BLaER1 treated with 17β-estradiol and CSF1 and Interleukin-3, amounts not matched to agents 10 nM and 100 nM (cell line): ENCODE measurements around the gene ARF1.

ENCODE experiments used
- H3K27ac ChIP-seq, 11 experiments: shearing (Covaris generic); formaldehyde crosslinking; 2 replicates each; pipeline ENCODE4 v1.8.1; 2022
- H3K27me3 ChIP-seq, 11 experiments: shearing (Covaris generic); formaldehyde crosslinking; 2 replicates each; pipeline ENCODE4 v1.8.1; 2022
- H3K36me3 ChIP-seq, 11 experiments: shearing (Covaris generic); formaldehyde crosslinking; 2 replicates each; pipeline ENCODE4 v1.8.1; 2022
- H3K4me1 ChIP-seq, 10 experiments: shearing (Covaris generic); formaldehyde crosslinking; 2 replicates each; pipeline ENCODE4 v1.8.1; 2022
- H3K4me2 ChIP-seq, 11 experiments: shearing (Covaris generic); formaldehyde crosslinking; 2 replicates each; pipeline ENCODE4 v1.8.1; 2022
- H3K4me3 ChIP-seq, 10 experiments: shearing (Covaris generic); formaldehyde crosslinking; 2 replicates each; pipeline ENCODE4 v1.8.1; 2022
- H3K9ac ChIP-seq, 11 experiments: shearing (Covaris generic); formaldehyde crosslinking; 2 replicates each; pipeline ENCODE4 v1.8.1; 2022
- H3K9me3 ChIP-seq, 11 experiments: shearing (Covaris generic); formaldehyde crosslinking; replicated peaks in 1 of 11; 2 replicates each; pipeline ENCODE4 v1.8.1; 2022
- H4K20me1 ChIP-seq, 11 experiments: shearing (Covaris generic); formaldehyde crosslinking; 2 replicates each; pipeline ENCODE4 v1.8.1; 2022
- Cebpa-rat ChIP-seq, 11 experiments: shearing (Covaris generic); IDR thresholded peaks; 2 replicates each; pipeline ENCODE4 v1.8.1; 2022

The ARF1 gene

GRCh38 chr1:228145463-228146416 lies 63.2 kb downstream of the ARF1 start:
- H3K9ac ChIP-seq: peak overlapping the region in 6 of 11 experiments; percentile 55 to 92 (median 62); a peak in 6 of 22 replicates
- H3K4me1 ChIP-seq: peaks cover 79 to 98% (median 88%) of the 10 kb centered on the region in 10 experiments
- H3K9me3 ChIP-seq: no peaks in the 10 kb centered on the region
- no peaks in the 10 kb centered on the region for H3K27me3 ChIP-seq
- TF ChIP-seq Cebpa-rat (IDR thresholded peaks at IDR 0.05): no peak
- H3K4me2 ChIP-seq: peak overlapping the region in 6 of 11 experiments; percentile 96 to 100 (median 99); a peak in 8 of 22 replicates
- no peak overlapping the region for H3K4me3 ChIP-seq
- peaks cover 87 to 100% (median 98%) of the 10 kb centered on the region in 11 experiments for H4K20me1 ChIP-seq
- no peak overlapping the region; a peak in 2 of 22 replicates for H3K27ac ChIP-seq
- H3K36me3 ChIP-seq: peaks cover 29 to 76% (median 53%) of the 10 kb centered on the region in 11 experiments

- TF ChIP-seq Cebpa-rat (IDR thresholded peaks at IDR 0.05): no peak
- peaks cover 82 to 100% (median 97%) of the 10 kb centered on the region in 11 experiments for H4K20me1 ChIP-seq
These were observed 64.1 kb downstream of the ARF1 start for GRCh38 chr1:228146417-228147150.

GRCh38 chr1:228147151-228147693 lies 64.7 kb downstream of the ARF1 start:
- Histone ChIP-seq H3K9ac (peak overlapping the region in 10 of 11 experiments; percentile 16 to 70 (median 60); a peak in 15 of 22 replicates), H3K4me2 (peak overlapping the region; percentile 52 to 91 (median 75); a peak in 19 of 22 replicates), H3K9me3 (no peaks in the 10 kb centered on the region), H3K4me1 (peaks cover 77 to 98% (median 84%) of the 10 kb centered on the region in 10 experiments), H3K27ac (peak overlapping the region in 2 of 11 experiments; percentile 61 to 72; a peak in 3 of 22 replicates), H3K36me3 (peaks cover 29 to 74% (median 53%) of the 10 kb centered on the region in 11 experiments), H4K20me1 (peaks cover 76 to 100% (median 97%) of the 10 kb centered on the region in 11 experiments), H3K4me3 (no peak overlapping the region), H3K27me3 (no peaks in the 10 kb centered on the region)
- no peak for TF ChIP-seq Cebpa-rat (IDR thresholded peaks at IDR 0.05)

More at GRCh38 chr1:228146417-228147150, 64.1 kb downstream of the ARF1 start:
- no peaks in the 10 kb centered on the region for H3K27me3 ChIP-seq
- H3K4me3 ChIP-seq: no peak overlapping the region
- H3K4me2 ChIP-seq: peak overlapping the region in 5 of 11 experiments; percentile 61 to 91 (median 87); a peak in 5 of 22 replicates
- H3K27ac ChIP-seq: no peak overlapping the region; a peak in 1 of 22 replicates
- H3K36me3 ChIP-seq: peaks cover 29 to 78% (median 53%) of the 10 kb centered on the region in 11 experiments
- H3K4me1 ChIP-seq: peaks cover 77 to 98% (median 88%) of the 10 kb centered on the region in 10 experiments
- H3K9me3 ChIP-seq: no peaks in the 10 kb centered on the region
- peak overlapping the region in 5 of 11 experiments; percentile 7 to 70 (median 63); a peak in 7 of 22 replicates for H3K9ac ChIP-seq

GRCh38 chr1:228147768-228148167 lies 65.3 kb downstream of the ARF1 start:
- peak overlapping the region in 10 of 11 experiments; percentile 17 to 72 (median 54); a peak in 17 of 22 replicates for H3K27ac ChIP-seq
- peaks cover 70 to 100% (median 97%) of the 10 kb centered on the region in 11 experiments for H4K20me1 ChIP-seq
- TF ChIP-seq Cebpa-rat (IDR thresholded peaks at IDR 0.05): no peak
- H3K36me3 ChIP-seq: peaks cover 29 to 69% (median 53%) of the 10 kb centered on the region in 11 experiments
- H3K9ac ChIP-seq: peak overlapping the region; percentile 32 to 70 (median 58); a peak in 20 of 22 replicates
- H3K4me2 ChIP-seq: peak overlapping the region; percentile 52 to 91 (median 75)
- H3K9me3 ChIP-seq: no peaks in the 10 kb centered on the region
- H3K27me3 ChIP-seq: no peaks in the 10 kb centered on the region
- H3K4me3 ChIP-seq: peak overlapping the region in 2 of 10 experiments; percentile 16 to 34; a peak in 2 of 20 replicates
- peaks cover 72 to 98% (median 83%) of the 10 kb centered on the region in 10 experiments for H3K4me1 ChIP-seq

GRCh38 chr1:228148196-228148861 lies 65.8 kb downstream of the ARF1 start:
- peak overlapping the region in 2 of 10 experiments; percentile 16 to 34; a peak in 4 of 20 replicates for H3K4me3 ChIP-seq
- peak overlapping the region; percentile 32 to 70 (median 58); a peak in 21 of 22 replicates for H3K9ac ChIP-seq
- TF ChIP-seq Cebpa-rat (IDR thresholded peaks at IDR 0.05): no peak
- H3K27ac ChIP-seq: peak overlapping the region in 10 of 11 experiments; percentile 17 to 72 (median 54); a peak in 19 of 22 replicates
- H4K20me1 ChIP-seq: peaks cover 65 to 100% (median 93%) of the 10 kb centered on the region in 11 experiments
- peaks cover 67 to 95% (median 82%) of the 10 kb centered on the region in 10 experiments for H3K4me1 ChIP-seq
- H3K27me3 ChIP-seq: no peaks in the 10 kb centered on the region
- peak overlapping the region; percentile 52 to 91 (median 75) for H3K4me2 ChIP-seq
- H3K9me3 ChIP-seq: no peaks in the 10 kb centered on the region
- peaks cover 29 to 66% (median 53%) of the 10 kb centered on the region in 11 experiments for H3K36me3 ChIP-seq
